NCI-H1048 (cell line): Measurements from ENCODE around the gene MIPEP.

Experiments used
- DNase-seq: peaks from one replicate; lab custom pipeline; 2025; lab: John Stamatoyannopoulos, UW

The MIPEP gene

DNA sequence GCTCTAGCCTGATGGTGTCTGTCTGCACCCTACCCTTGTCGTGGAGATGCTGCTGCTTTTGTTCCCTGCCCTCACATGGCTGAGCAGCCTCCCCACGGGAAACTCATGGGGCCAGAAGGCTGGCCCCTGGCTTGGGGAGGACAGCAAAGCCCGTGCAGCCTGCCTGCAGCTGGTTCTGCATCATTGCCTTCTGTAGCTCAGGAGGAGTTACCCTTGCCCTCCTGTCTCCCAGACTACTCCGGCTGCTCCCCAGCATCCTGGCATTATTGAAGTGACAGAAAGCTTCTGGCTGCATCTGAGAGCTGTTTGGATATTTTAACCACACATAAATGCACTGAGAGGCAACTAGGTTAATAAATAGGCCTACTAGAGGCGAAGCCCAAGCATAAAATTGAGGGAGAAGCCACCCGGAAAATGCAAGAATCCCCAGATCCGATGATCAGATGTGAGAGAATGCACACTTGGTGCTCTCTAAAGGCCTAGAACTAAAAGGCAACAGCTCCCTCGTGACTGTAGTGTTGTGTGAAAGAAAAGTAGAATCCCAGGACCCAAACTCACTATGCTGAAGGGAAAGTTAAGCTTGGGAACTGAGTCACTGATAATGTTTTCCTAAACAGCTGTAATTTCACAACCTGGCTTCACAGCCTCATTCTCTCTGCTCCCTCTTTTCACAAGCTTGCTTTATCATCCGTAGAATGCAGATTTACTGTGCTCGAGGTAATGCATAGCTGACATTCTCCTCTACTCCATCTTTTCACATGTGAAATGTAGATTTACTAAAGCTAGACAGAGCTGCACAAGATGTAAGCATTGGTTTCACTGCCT is 208.1 kb downstream of the MIPEP start:
- DNase-seq = no peak
